ENCODE data around the gene PPP1R13B. TPM values are rescaled to one million over a fixed set of nuclear protein-coding genes. Genes with fewer than 3 reads are reported as not detected.

Gene PPP1R13B
- total and polyA plus RNA-seq, 2 donors: 3.5 to 7.4 TPM

DNA sequence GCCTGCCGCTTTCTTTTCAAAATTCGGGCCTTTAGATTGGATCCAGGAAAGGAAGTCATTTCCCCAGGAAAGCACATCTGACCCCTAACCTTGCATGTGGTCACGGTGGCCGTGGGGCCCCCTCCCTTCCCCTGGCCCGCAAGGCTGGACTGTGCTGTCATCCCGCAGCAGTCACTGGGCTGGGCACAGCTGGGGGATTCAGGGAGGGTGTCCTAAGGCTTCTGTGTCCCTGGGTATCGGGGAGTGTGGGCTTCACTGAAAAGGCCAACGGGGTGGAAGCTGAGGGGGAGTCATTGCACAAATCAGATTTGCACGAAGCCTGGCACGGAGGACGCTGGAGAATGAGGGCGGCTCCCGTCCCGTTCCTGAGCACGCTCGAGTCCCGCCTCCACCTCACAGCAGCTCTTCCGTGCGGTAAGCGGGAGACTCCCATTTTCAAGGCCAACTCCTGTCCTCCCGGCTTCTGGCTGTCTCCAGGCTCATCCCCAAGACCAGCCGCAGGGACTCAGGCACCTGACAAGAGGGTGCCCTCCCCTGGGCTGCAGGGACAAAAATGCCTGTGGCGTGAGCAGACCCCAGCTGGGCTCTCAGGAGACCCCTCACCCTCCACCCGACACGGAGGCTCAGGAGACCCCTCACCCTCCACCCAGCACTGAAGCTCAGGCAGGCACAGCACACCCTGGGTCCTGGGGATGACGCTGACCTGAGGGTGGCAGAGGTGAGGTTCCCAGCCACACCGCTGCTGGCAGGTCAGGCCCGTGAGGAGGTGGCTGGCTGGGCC, 141.7 kb downstream of the PPP1R13B start:
- Histone ChIP-seq H3K36me3 (ENCODE audit: control insufficient read depth in 2 of 2, insufficient read depth in 2 of 2, low read length in 1 of 2) (peaks cover 73 to 82% of the 10 kb centered on the region in 2 donors), H3K4me3 (ENCODE audit: low read length in 2 of 2) (no peak overlapping the region), H3K4me1 (ENCODE audit: control insufficient read depth in 2 of 2, insufficient read depth in 2 of 2, low read length in 2 of 2) (no peaks in the 10 kb centered on the region)

DNA sequence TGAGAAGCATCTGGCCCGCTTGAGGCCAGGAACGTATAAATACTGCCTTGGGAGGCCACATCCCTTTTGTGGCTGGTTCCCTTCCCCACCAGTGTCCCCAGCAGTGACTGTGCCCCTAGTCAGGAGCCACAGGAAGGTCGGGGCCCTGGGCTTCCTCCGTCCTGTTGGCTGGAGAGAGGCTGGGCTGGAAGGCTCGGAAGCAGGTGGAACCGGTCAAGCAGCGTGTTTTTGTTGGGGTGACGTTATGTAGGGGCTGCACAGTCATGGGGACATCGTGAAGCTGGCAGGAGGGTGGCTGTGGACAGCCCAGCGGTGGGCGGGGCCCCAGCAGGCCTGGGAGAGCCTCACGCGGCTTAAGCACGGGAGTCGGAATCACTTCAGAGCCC, 142.3 kb downstream of the PPP1R13B start:
- H3K27ac ChIP-seq (ENCODE audit: low read depth in 1 of 2, low read length in 1 of 2): no peak overlapping the region
- WGBS: 85% methylated on average over 15 of the region's 15 CpGs
- no peak for DNase-seq (ENCODE audit: low read depth in 6 of 9, low spot score in 9 of 9)
- H3K9me3 ChIP-seq (ENCODE audit: control insufficient read depth in 2 of 2, insufficient read depth in 1 of 2, low read length in 1 of 2): no peaks in the 10 kb centered on the region
- H3K27me3 ChIP-seq (ENCODE audit: control insufficient read depth in 2 of 2, insufficient read depth in 1 of 2, low read length in 1 of 2): no peaks in the 10 kb centered on the region
- H3K36me3 ChIP-seq (ENCODE audit: control insufficient read depth in 2 of 2, insufficient read depth in 2 of 2, low read length in 1 of 2): peaks cover 79 to 87% of the 10 kb centered on the region in 2 donors
- H3K4me3 ChIP-seq (ENCODE audit: low read length in 2 of 2): no peak overlapping the region
- no peaks in the 10 kb centered on the region for H3K4me1 ChIP-seq (ENCODE audit: control insufficient read depth in 2 of 2, insufficient read depth in 2 of 2, low read length in 2 of 2)

More for the DNA sequence above, 141.7 kb downstream of the PPP1R13B start:
- WGBS: 94% methylated on average over 28 of the region's 28 CpGs
- no peak for DNase-seq (ENCODE audit: low read depth in 6 of 9, low spot score in 9 of 9)
- no peak overlapping the region for H3K27ac ChIP-seq (ENCODE audit: low read depth in 1 of 2, low read length in 1 of 2)
- no peaks in the 10 kb centered on the region for H3K9me3 ChIP-seq (ENCODE audit: control insufficient read depth in 2 of 2, insufficient read depth in 1 of 2, low read length in 1 of 2)
- no peaks in the 10 kb centered on the region for H3K27me3 ChIP-seq (ENCODE audit: control insufficient read depth in 2 of 2, insufficient read depth in 1 of 2, low read length in 1 of 2)

DNA sequence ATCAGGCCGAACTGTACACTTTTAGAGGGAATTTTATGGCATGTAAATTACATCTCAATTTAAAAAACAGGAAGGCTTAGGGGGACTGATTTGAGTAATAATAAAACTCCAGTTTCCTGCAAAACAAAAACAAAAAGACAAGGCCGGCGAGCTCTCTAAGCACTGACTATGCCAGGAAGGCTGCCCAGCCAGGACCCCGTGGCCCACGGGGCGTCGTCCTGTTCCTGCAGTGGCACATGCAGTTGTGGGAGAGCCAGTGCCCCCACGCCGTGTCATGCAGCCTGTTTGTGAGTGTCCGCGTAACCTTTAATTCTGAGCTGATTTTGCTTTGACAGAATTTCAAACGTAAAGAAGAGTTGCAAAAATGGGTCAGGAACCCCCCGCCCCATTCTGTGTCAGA, 142.7 kb downstream of the PPP1R13B start:
- peaks cover 81 to 87% of the 10 kb centered on the region in 2 donors for H3K36me3 ChIP-seq (ENCODE audit: control insufficient read depth in 2 of 2, insufficient read depth in 2 of 2, low read length in 1 of 2)
- WGBS: 89% methylated on average over 13 of the region's 13 CpGs
- no peaks in the 10 kb centered on the region for H3K4me1 ChIP-seq (ENCODE audit: control insufficient read depth in 2 of 2, insufficient read depth in 2 of 2, low read length in 2 of 2)
- H3K27ac ChIP-seq (ENCODE audit: low read depth in 1 of 2, low read length in 1 of 2): no peak overlapping the region
- no peaks in the 10 kb centered on the region for H3K9me3 ChIP-seq (ENCODE audit: control insufficient read depth in 2 of 2, insufficient read depth in 1 of 2, low read length in 1 of 2)
- no peak overlapping the region for H3K4me3 ChIP-seq (ENCODE audit: low read length in 2 of 2)
- DNase-seq (ENCODE audit: low read depth in 6 of 9, low spot score in 9 of 9): no peak
- H3K27me3 ChIP-seq (ENCODE audit: control insufficient read depth in 2 of 2, insufficient read depth in 1 of 2, low read length in 1 of 2): no peaks in the 10 kb centered on the region

DNA sequence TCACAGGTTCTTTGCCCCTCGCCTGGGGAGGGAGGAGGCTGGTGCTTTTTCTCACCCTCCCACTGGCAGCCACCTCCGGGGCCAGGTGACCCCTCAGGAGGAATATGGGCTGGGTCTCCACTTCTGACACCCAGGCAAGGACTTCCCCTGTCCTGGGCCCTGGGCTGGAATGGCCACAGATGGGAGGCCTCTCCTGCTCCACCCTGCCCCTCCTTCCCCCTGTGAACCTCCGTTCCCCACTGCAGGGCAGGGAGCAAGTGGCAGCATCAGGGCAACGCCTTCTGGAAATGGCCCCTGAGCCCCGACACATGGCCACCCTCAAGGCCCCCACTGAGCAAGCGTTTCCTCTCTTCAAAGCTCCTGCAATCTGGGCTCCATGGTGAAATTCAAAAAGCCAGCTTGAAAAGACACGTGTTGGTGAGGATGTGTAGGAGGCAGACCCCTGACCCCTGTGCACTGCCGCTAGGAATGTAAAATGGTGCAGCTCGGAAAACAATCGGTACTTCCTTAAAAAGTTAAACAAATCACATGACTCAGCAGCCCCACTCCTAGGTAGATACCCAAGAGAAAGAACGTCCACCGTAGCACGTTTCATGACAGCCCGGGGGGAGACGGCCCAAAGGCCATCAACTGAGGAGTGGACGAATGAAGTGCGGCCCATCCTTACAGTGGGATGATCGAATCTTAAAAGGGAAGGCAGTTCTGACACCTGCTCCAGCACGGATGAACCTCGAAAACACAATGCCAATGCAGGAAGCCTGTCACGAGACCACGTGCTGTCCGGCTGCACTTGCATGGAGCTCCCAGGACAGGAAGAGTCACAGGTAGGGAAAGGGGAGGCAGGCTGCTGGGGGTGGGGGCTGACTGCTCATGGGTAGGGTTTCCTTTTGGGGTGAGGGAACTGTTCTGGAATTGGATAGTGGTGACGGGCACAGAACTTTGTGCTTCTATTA, 143.7 kb downstream of the PPP1R13B start:
- no peak overlapping the region for H3K27ac ChIP-seq (ENCODE audit: low read depth in 1 of 2, low read length in 1 of 2)
- no peak for DNase-seq (ENCODE audit: low read depth in 6 of 9, low spot score in 9 of 9)
- H3K4me1 ChIP-seq (ENCODE audit: control insufficient read depth in 2 of 2, insufficient read depth in 2 of 2, low read length in 2 of 2): peaks cover 2 to 6% of the 10 kb centered on the region in 2 donors

DNA sequence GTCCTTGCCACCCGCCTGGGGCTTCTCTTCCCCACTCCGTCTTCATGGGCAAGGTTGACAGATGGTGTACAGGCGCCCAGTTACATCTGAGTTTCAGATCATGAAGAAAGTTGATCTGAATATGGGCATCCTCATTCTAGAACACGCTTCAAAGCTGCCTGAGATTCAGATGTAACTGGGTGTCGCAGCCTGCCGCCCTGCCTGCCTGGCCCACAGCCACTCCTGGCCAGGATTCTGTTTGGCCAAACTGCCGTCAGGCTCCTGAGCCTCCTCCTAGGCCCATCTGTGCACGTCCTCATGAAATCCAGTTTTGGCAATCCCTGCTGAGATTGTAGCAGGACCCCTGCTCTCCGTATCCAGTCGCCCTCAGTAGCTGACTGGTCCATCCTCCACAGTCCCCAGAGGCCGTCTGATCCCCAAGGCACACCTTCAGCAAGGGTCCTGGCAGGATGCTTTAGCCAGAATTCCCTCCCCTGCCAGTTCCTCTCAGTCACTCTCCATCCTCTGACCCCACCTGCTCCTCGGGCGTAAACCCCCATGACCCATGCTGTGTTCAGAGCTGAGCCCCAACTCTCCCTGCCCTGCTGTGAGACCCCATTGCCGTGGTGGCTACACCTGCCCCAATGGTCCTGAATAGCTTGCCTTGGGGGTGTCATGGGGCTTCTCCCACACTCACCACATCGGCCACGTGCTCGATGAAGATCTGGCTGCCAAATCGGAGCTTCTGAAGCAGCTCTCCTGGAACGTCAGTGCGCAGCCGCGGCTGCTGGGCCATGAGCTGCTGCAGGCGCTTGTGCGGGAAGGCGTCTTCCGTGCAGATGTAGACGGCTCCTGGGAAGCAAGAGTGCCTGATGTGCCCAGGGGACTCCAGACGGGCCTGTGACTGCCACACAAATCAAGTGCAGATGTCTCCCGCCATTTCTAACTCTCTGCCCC, 144.6 kb downstream of the PPP1R13B start:
- Histone ChIP-seq H3K27me3 (ENCODE audit: control insufficient read depth in 2 of 2, insufficient read depth in 1 of 2, low read length in 1 of 2) (no peaks in the 10 kb centered on the region), H3K27ac (ENCODE audit: low read depth in 1 of 2, low read length in 1 of 2) (no peak overlapping the region), H3K36me3 (ENCODE audit: control insufficient read depth in 2 of 2, insufficient read depth in 2 of 2, low read length in 1 of 2) (peaks cover 82 to 86% of the 10 kb centered on the region in 2 donors), H3K9me3 (ENCODE audit: control insufficient read depth in 2 of 2, insufficient read depth in 1 of 2, low read length in 1 of 2) (no peaks in the 10 kb centered on the region), H3K4me1 (ENCODE audit: control insufficient read depth in 2 of 2, insufficient read depth in 2 of 2, low read length in 2 of 2) (peaks cover 10 to 13% of the 10 kb centered on the region in 2 donors), H3K4me3 (ENCODE audit: low read length in 2 of 2) (no peak overlapping the region)
- DNase-seq (ENCODE audit: low read depth in 6 of 9, low spot score in 9 of 9): no peak
- WGBS: 98% methylated on average over 29 of the region's 29 CpGs

More for the DNA sequence above, 143.7 kb downstream of the PPP1R13B start:
- Histone ChIP-seq H3K36me3 (ENCODE audit: control insufficient read depth in 2 of 2, insufficient read depth in 2 of 2, low read length in 1 of 2) (peaks cover 81 to 87% of the 10 kb centered on the region in 2 donors), H3K9me3 (ENCODE audit: control insufficient read depth in 2 of 2, insufficient read depth in 1 of 2, low read length in 1 of 2) (no peaks in the 10 kb centered on the region), H3K27me3 (ENCODE audit: control insufficient read depth in 2 of 2, insufficient read depth in 1 of 2, low read length in 1 of 2) (no peaks in the 10 kb centered on the region), H3K4me3 (ENCODE audit: low read length in 2 of 2) (no peak overlapping the region)
- WGBS: 93% methylated on average over 24 of the region's 24 CpGs

DNA sequence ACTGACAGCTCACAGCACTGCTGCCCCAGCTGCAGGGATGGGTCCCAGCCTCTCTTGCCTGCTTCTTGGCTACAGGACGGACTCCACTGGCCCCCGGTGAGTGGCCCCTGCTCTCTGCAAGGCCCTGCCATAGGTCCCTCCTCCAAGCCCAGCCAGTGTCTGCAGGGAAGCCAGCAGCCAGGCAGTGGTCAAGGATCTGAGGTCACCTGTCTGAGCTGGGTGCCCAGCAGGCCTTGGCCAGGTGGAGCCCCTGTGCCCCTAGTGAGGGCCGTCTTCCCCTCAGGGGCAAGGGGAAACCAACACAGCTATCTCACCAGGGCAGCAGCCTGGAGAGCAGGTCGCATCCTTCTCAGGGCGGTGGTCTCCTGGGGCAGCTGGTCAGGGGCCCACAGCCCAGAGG, 145.3 kb downstream of the PPP1R13B start:
- H3K9me3 ChIP-seq (ENCODE audit: control insufficient read depth in 2 of 2, insufficient read depth in 1 of 2, low read length in 1 of 2): no peaks in the 10 kb centered on the region
- no peak for DNase-seq (ENCODE audit: low read depth in 6 of 9, low spot score in 9 of 9)
- peaks cover 10 to 15% of the 10 kb centered on the region in 2 donors for H3K4me1 ChIP-seq (ENCODE audit: control insufficient read depth in 2 of 2, insufficient read depth in 2 of 2, low read length in 2 of 2)
- H3K36me3 ChIP-seq (ENCODE audit: control insufficient read depth in 2 of 2, insufficient read depth in 2 of 2, low read length in 1 of 2): peaks cover 83 to 85% of the 10 kb centered on the region in 2 donors
- H3K27me3 ChIP-seq (ENCODE audit: control insufficient read depth in 2 of 2, insufficient read depth in 1 of 2, low read length in 1 of 2): no peaks in the 10 kb centered on the region
- H3K27ac ChIP-seq (ENCODE audit: low read depth in 1 of 2, low read length in 1 of 2): no peak overlapping the region
- H3K4me3 ChIP-seq (ENCODE audit: low read length in 2 of 2): no peak overlapping the region
- WGBS: over 99% methylated on average over 5 of the region's 5 CpGs

DNA sequence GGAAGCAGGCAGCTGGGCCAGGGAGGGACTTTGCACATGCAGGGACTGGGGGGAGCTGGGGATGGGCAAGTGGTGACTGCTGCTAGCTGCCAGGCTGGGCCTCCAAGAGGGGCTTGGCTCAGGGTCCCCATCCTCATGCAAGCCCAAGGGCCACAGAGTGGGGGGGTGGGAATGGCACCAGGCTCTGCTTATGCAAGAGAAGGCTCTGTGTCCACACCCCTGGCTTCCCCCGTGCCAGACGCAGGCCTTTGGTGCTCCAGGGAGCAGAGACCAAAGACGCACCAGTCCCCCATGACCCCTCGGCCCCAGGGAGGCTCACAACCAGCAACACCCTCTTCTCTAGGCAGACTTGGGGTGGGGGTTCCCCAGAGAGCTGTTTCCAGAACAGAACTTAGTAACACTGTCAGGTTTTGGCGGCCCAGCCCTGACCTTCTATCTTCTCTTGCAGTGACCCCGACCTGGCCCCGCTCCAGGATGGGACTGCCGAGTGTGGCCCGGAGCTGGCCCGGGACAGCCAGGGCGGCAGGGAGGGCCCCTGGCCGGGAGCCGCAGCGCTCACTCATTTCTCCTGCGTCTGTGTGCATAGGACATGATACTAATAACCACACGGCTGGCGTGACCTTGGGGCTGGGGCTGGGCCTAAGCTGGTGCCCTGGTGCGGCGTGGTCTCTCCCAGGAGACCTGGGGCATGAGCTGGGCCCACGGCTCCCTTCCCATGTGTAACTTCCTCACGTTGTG, 146.5 kb downstream of the PPP1R13B start:
- 98% methylated on average over 21 of the region's 21 CpGs for WGBS
- peaks cover 10 to 20% of the 10 kb centered on the region in 2 donors for H3K4me1 ChIP-seq (ENCODE audit: control insufficient read depth in 2 of 2, insufficient read depth in 2 of 2, low read length in 2 of 2)
- peaks cover 80 to 82% of the 10 kb centered on the region in 2 donors for H3K36me3 ChIP-seq (ENCODE audit: control insufficient read depth in 2 of 2, insufficient read depth in 2 of 2, low read length in 1 of 2)
- H3K9me3 ChIP-seq (ENCODE audit: control insufficient read depth in 2 of 2, insufficient read depth in 1 of 2, low read length in 1 of 2): no peaks in the 10 kb centered on the region
- H3K27ac ChIP-seq (ENCODE audit: low read depth in 1 of 2, low read length in 1 of 2): no peak overlapping the region
- no peak overlapping the region for H3K4me3 ChIP-seq (ENCODE audit: low read length in 2 of 2)
- DNase-seq (ENCODE audit: low read depth in 6 of 9, low spot score in 9 of 9): no peak
- H3K27me3 ChIP-seq (ENCODE audit: control insufficient read depth in 2 of 2, insufficient read depth in 1 of 2, low read length in 1 of 2): no peaks in the 10 kb centered on the region

Measured in thymus (tissue), 11 donors.